GM18861 (cell line): ENCODE data around the gene RSPO1.
"Not testable (repeated sequence)": the region's sequence is repeated elsewhere in the genome, so short reads cannot be mapped to it uniquely, and the experiment has no call there.

Source experiments
- ATAC-seq: cut with Tn5 transposase; IDR thresholded peaks from one replicate; pipeline ENCODE4 v1.9.1; 2021; ENCODE audit not compliant: unreplicated experiment

RSPO1 gene

DNA sequence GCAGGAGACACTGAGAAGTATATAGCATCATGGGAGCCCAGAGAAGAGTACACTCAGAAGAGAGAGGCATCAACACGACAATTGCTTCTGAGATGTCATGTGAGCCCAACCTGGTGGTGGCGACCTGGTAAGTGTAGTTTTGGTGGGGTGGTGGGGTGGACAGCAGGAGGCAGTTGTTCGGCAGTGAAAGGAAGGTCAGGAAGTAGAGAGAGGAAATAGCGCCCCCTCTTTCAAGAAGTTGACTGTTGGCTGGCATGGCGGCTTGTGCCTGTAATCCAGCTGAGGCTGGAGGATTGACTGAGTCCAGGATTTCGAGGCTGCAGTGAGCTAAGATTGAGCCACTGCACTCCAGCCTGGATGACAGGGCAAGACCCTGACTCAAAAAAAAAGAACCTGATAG lies 12.6 kb downstream of the RSPO1 start:
- no peak for ATAC-seq

DNA sequence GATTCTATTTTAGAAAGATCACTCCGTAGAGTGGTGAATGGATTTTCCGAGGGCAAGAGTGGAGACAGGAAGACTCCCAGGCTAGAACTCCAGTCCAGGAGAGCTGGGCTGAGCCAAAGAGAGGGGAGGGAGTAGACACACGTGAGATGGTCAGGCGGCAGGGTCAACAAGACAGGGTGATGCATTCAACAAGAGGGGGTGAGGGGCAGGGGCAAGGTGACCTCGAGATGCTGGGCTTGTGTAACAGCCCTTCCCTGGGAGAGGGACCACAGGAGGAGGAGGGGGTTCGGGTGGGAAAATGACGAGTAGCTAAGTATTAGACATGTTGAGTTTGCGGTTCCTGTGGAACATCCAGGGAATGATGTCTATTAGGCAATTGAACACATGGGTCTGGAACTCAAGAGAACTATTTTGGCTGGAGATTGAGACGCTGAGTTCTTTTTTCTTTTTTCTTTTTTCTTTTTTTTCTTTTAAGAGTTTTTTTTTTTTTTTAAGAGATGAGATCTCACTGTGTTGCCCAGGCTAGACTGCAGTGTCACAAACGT lies 13.3 kb downstream of the RSPO1 start:
- ATAC-seq: no peak

DNA sequence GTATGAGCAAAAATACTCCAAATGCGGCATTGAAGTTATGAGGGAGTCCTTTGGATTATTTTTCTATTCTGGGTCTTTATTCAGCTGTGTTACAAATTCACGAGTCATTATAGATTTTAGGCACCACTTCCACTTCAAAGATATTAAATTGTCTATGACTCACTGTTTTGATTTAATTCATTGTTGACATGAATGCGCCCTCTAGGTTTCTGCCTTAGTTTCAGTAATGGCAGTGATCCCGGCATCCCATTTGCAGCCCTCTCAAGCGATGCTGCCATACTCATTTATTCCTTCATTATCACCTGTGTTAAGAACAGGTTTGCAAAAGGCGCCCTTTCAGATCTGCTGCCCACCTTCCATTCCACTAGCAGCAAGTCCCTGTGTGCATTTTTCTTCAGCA lies 14.0 kb downstream of the RSPO1 start:
- ATAC-seq: no peak

DNA sequence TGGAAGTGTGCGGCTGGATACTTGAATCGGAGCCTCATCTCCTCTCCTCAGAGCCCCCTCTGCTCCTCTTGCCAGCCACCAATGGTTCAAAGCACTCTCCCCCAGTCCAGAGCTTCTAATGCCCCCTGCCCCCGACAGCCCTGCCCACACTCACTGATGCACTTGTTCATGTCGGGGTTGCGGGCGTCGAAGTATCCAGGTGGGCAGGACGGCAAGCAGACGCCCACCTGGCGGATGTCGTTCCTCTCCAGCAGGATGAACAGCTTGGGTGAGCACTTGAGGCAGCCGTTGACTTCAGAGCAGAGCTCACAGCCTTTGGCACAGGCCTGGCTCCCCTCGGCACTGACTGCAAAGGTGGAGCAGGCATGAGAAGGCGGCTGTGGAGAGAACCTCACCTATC lies 18.4 kb downstream of the RSPO1 start:
- no peak for ATAC-seq

DNA sequence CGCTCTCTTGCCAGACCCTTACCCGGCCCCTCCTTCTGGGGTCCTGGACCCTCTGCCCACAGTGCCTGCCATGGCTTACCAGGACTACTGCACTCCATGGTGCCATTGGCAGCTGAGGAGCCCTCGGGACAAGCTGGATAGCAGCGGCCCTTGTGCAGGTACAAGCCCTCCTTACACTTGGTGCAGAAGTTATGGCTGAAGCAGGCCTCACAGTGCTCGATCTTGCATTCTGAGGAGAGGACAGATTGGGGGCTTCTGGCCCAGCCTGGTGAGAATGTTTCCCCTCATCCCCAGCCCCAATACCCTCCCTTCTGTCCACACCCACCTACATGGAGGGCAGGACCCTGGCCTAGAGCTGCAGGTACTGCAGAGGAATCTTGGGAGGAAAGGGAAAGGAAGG lies 20.6 kb downstream of the RSPO1 start:
- no peak for ATAC-seq

DNA sequence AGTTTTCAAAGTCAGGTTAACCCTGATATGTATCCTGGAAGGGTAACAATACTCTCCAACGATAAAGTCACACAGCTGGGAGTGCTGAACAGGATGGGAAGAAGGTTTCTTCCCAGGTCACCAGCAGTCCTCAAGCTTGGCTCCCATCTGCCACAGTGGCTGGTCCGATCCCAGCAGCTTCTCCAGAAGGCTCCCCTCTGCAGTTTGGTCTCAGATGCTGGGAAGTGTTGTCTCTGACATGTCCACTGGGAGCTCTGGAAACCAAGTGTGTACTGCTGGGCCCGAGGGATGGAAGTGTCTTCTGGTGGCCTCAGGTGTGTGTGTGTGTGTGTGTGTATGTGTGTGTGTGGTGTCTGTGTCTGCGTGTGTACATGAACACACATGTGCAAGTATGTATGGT lies 22.5 kb downstream of the RSPO1 start:
- no peak for ATAC-seq

DNA sequence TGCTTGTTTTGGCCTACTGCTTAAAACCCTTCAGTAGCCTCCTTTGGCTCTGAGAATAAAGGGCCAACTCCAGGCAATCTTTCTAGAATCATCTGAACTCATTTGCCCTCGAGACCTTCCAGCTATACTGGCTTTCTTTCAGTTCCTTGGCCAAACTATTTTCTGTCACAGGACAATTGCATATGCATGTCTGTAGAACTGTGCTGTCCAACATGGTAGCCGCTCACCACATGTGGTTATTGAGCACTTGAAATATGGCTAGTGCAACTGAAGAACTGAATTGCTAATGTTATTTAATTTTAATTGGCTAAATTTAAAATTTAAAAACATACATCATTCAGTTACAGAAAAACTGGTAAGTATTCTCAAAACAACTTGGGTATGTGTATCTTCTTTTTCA lies 24.7 kb downstream of the RSPO1 start:
- ATAC-seq: no peak

DNA sequence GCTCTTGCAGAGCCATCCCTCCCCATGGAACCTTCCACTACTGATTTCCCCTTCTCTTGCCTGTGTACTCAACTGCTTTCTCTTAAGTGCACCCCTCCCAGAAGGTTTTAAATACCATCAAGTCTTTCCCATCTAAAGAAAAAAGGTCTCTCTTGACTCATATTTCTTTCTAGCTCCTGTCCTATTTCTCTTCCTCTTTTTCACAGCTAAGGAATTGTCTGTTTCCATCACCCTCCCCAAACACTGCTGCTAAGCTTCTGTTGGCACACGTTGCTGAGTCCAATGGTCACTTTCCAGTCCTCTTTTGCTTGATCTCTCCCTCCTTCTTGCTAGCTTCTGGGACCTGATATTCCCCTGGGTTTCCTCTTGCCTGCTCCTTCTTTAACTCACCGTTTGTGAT lies 25.7 kb downstream of the RSPO1 start:
- no peak for ATAC-seq

DNA sequence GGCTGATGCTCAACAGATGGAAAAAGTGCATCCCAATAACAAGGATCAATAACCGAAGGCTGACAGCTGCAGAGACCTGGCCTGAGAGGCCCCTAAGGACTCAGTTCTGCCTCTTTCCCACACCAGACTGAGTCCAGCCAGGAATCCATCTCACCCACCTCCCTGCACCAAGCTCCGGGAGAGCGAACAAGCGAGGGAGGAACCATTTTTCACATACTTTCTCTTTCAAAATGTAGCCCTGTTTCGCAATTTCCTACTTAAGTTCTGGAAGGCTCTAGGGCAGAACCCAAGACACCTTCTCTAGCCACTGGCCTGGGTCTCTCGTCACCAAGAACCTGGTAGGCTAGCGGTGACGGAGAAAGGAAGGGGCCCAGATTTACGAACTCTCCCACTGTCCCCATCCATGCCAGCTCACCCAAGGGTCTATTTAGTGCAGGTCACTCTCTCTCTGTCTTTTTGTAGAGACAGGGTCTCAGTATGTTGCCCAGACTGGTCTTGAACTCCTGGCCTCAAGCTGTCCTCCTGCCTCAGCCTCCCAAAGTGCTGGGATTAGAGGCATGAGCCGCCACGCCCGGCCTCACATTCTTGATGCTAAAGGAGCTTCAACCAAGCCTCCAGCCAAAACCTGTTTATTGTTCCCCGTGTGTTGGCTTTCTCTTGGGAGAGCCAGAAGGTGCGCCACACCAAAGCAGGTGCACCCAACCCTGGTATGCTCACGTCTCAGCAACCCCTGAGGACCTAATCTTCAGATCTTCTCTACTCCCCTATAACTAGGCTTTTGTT lies 28.0 kb downstream of the RSPO1 start:
- ATAC-seq: no peak

DNA sequence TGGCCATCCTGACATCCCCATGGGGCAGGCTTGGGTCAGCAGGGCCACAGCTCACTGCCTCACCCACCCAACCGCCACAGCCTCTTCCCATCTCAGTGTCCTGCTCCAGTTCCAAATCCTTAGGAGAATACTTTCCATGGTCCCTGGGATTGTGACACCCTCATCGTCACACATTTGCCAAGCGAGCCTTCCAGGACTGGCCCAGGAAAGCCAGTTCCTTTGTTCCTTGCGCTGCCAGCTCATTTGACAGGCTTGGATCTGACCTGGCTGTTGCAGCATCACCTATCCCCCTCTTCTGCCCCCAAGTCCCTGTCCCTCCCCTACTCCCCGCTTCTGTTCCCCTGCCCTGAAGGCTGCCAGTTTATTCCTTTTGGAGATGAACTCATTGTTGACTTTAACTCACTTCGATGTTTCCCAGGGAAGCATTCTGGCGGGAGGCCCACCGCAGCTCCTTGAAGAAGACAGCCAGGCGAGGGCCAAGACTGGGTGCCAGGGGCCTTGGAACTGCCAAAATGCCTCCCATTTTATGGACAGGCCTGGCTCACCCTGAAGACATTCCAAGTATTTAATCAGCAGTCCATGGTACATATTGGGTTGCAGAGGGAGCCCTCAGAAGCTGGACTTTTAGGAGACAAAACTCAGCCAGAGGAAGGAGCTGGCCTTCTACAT lies 28.8 kb downstream of the RSPO1 start:
- no peak for ATAC-seq

DNA sequence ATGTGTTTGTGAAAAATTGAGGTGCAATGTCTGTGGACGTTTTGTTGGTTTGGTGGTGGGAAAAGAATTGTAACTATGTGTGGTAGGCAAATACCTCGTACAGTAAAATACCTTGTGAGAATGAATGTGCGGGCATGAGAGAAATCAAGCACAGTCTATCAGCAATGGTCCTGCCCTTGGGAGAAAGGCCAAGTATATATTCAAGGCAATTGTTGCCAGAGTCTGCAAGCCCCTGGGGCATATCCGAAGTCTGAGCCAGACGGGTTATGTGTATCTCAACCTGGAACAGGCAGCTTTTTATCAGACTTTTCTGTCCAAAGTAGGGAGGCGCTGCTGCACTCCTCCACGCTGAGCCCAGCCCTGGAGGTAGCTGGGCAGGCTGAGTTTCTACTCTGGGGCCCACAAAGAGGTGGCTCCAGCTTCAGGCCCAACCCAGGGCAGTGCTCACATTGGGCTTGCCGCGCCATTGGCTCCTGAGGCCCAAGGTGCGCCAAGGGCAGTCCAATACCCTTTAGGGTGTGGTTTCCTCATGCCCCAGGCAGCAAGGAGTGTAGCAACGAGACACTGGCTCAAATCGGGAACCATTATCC lies 29.5 kb downstream of the RSPO1 start:
- ATAC-seq: no peak

DNA sequence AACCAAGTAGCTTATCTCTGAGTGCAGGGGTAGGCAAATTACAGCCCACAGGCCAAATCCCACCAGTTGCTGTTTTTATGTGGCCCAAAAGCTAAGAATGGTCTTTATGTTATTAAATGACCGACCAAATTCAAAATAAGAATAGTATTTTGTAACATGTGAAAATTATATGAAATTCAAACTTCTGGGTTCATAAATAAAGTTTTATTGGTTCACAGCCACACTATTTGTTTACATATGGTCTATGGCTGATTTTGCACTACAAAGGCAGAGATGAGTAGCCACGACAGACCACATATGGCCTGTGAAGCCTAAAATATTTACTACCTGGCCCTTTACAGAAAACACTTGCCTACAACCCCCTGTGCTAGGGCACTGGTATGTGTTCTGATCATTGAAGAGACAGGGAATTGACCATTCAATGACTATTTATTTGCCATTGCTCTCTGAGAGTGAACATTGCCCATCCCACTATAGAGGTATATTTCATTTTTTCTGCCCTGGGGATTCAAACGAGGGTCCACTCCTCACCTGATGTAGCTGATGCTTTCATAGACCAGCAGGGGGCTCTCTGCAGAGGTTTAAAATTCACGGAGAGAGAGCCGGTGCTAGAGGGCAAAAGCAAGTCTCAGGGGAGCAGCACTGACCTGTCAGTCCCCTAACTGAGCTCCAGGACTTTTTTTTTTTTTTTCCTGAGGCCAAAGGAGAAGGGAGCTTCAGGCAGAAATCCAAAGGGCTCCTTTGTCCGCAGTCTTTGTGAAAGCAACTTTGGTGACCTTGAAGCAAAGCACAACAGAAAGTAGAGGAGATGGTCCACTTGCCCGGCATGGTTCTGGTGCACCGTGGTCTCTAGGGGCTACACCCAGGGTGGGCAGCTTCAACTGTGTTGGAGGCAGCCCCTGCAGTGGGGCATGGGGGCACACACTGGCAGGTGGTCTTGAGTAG lies 31.7 kb downstream of the RSPO1 start:
- ATAC-seq: no peak

DNA sequence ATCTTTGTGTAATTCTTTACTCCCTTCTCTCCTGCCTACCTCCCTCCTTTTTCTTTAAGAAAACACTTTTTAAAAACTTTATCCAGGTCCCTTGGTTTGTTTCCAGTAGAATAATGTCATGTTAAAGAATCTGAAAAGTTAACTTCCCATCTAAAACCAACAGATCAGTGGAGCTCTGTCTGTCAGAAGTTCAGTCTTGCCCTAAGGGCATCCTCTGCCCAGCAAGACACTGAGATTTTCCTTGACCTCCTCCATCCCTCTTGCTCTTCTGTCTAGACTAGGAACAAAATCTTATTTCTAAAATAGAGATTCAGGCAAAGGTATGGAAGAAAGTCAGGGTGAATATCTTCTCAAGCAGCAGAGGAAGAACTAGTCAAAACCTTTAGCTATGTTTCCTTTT lies 33.3 kb downstream of the RSPO1 start:
- ATAC-seq: no peak

DNA sequence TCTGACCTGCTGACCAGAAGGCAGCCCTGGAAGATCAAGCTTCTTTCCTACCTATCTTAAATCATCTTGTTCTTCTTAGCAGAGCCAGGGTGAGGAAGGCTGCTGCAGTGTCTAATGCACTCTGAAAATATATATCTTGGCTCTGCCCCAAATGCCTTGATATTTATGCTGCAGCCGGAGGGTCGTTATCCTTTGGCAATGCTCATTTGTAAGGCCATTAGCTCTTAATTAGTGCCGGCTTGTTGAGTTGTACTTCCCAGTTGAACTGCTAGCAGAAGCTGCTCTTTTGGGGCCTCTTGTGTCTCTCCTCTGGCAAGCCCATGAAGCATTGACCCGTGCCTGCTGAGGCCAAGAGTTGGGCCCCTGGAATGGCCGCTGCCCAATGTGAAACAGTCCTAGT lies 34.8 kb downstream of the RSPO1 start:
- no peak for ATAC-seq

DNA sequence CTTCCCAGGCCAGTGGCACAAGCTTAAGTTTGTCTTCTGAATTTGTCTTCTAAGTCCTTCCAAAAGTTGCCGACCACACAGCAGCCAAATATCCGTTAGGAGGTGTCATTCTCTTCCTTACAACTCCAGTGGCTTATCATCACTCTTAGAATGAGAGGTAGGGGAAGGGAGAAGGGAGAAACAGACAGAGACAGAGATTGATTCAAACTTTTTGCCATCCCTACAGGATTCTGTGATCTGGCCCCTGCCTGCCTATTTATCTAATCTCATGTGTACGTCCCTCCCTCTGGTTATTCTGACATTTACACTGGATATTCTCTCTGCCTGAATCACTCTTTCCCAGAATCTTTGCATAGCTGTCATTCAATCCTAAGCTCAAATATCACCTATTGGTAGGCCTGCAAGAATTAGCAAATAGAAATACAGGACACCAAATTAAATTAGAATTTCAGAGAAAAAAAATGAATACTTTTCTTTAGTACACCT lies 38.5 kb downstream of the RSPO1 start:
- no peak for ATAC-seq

DNA sequence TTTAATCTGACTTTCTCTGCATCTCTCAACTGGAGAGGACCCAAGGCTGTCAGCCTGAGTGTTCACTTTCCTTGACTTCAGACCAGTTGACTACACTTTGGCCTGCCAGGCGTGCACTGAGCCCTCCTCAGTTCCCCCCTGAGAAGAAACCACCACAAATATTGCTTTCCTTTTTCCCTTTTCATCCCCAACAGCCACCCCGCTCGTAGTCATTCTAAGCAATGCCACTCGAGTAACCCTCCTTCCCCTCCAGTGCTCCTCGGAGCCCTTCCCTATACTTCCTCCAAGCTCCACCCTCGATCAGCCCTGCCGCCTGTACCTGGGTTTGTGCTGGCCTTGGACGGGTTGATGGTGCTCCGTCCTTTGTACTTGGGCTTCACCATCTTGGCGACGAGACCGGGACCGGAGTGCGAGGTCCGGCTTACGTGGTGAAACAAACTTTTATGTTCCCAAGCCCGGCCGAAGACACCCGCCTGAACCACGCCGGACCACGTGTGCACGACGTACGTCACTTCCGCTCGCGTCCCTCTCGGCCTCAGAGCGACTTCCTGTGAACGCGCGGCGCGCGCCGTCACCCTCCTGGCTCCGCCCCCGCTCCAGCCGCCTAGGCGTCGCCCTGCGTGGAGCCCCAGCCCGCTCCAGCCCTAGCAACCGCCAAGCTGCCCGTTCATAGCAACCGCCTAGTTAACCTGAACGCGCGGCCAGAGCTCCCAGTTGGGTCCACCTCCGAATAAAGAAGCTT lies 39.1 kb downstream of the RSPO1 start, which contains the start of gene GNL2:
Gene GNL2, minus strand, starts transcription at position 498 of the 742 bp plus-strand sequence. Its CDS starts 115 bp downstream, at position 383.
- ATAC-seq: peak; percentile 91

DNA sequence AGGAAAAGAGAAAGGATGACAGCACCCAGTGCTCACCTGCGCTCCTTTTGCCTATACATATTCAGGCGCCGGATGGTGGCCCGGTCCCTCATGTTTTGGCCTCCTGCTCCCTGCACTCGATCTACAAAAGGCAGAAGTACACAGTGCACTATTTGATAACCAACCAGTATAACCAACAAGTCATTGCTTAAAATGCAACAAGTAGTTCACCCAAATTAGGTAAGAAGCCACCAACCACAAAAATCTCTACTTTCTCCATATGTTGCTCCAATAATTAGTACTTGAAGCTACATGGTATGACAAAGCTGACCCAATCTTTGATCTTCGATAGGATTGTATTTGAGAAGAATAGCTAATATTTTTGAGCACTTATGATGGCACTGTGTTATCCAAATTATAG lies 41.0 kb downstream of the RSPO1 start:
- no peak for ATAC-seq

DNA sequence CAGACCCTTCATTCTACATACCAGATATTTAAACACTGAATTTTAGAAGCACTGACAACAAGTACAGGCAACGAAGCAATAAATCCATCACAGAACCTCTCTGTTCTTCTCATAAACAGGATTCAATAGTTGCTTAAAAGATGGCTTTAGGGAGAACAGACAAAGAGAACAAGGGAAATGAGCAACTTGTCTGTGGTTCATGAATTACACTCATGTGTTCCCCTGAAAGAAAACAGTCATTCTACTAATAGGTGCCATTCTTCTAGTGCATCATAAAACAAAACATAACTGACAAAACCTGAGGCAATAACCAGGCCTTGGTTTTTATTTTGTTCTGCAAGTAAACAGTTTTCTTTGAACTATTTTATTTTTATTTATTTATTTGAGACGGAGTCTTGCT lies 45.8 kb downstream of the RSPO1 start:
- no peak for ATAC-seq

DNA sequence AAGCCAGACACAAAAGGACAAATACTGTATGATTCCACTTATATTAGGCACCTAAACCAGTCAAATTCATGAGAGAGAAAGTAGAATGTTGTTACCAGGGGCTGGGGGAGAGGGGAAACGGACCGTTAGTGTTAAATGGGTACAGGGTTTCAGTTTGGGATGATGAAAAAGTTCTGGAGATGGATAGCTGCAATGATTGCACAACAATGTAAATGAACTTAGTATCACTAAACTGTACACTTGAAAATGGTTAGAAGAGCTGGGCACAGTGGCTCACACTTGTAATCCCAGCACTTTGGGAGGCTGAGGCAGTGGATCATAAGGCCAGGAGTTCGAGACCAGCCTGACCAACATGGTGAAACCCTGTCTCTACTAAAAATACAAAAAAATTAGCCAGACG lies 50.1 kb downstream of the RSPO1 start:
- ATAC-seq: not testable (repeated sequence)

DNA sequence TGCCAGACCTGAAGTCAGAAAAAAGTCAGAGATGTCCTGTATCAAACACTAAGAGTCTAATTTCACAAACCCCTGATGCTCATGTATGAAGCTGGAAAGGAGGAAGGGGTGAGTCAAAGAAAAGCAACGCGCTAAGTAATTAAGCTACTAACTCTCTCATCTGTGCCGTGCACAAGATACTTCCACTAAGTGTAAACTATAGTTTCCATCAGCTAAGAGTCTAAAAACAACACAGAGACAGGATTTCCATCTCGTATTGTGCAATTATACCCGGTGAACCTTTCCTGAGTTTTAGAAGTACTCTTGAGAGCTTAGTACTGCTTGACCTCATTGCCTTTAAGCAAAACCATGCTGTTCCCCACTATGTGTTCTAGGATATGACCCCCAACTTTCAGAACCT lies 59.0 kb downstream of the RSPO1 start:
- ATAC-seq: no peak
